Neutrophil (primary cell): ENCODE measurements around the gene CES3.

Experiments
- H3K27ac ChIP-seq: fragments of 200-600 bp; sonication (generic); 2 replicates; pipeline ENCODE4 v1.5.1; 2016; ENCODE audit warnings: mild to moderate bottlenecking, moderate library complexity
- H3K27me3 ChIP-seq: fragments of 200-600 bp; sonication (generic); 2 replicates; pipeline ENCODE4 v1.6.0; 2016; ENCODE audit warnings: mild to moderate bottlenecking
- H3K36me3 ChIP-seq: fragments of 200-600 bp; sonication (generic); 2 replicates; pipeline ENCODE4 v1.5.1; 2017
- H3K4me1 ChIP-seq, 2 experiments: fragments of 200-600 bp in 1 of 2; sonication (generic) in 1 of 2; 1 replicate in 1 of 2; 2 replicates in 1 of 2; pipeline versions ENCODE4 v1.5.1 to v1.6.1; 2013 to 2016; ENCODE audit warnings: low read depth in 1 of 2, low read length in 1 of 2, mild to moderate bottlenecking in 1 of 2, moderate library complexity in 1 of 2; ENCODE audit not compliant: control insufficient read depth in 1 of 2, insufficient read depth in 1 of 2
- H3K4me3 ChIP-seq, 2 experiments: fragments of 200-600 bp in 1 of 2; sonication (generic) in 1 of 2; 1 replicate in 1 of 2; 2 replicates in 1 of 2; pipeline ENCODE4 v1.5.1; 2013 to 2016; ENCODE audit warnings: low read depth in 1 of 2, low read length in 1 of 2, mild to moderate bottlenecking in 1 of 2, moderate library complexity in 1 of 2
- H3K9me3 ChIP-seq: fragments of 200-600 bp; sonication (generic); 2 replicates; pipeline ENCODE4 v1.5.1; 2016
- TF ChIP-seq, protein P1 (sequence below): fragments of 200-600 bp; sonication (generic); IDR thresholded peaks from 2 replicates; pipeline ENCODE4 v1.5.1; 2016; ENCODE audit warnings: antibody characterized with exemption

Gene CES3

DNA sequence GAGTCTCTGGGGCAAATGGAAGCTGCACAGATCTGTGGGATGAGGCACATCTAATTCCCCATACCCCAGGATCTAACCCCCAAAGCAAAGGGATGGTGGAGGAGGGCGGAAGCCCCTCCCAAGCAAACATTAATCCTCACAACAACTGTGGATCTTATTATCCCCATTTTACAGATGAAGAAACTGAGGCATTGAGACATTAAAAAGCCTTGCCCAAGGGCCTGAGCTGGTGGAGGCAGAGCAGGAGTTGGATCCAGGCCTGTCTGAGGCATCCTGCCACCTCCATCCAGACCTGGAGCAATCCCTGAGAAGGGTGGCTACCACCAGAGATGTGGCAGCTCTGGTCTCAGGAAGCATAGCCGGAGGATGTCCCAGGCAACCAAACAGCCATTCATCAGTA is 50.2 kb downstream of the CES3 start:
- Histone ChIP-seq H3K4me3 (no peak overlapping the region), H3K36me3 (no peaks in the 10 kb centered on the region)

DNA sequence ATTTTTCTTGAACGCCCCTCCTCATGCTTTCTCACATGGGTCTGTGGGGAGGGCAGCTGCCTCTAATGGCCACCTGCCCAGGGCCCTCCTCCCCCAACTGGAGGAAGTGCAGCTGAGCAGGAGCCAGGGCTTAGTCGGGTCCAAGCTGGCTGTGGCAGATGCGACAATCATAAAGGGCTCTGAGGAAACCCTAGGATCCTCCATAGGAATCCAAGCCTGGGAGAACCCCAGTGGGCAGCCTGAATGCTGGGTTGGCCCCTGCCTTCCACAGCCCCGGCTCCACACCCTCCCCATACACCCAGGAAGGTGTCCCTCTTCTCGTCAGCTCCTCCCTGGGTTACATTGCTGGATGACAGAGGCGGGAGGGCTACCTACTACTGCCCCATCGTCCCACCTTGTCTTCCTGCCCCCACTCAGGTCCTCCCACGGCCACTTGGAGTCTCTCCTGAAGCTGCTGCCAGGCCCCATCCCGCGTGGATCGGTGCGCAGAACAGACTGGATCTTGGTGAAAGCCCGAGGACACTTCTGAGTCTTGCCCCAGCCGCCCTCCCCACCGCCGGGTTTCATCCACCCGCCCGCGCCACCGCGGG is 52.3 kb downstream of the CES3 start:
- H3K4me3 ChIP-seq = peak overlapping the region in 1 of 2 experiments; percentile 43
- H3K27me3 ChIP-seq = peaks cover 61% of the 10 kb centered on the region
- peaks cover 10 to 11% of the 10 kb centered on the region in 2 experiments for H3K4me1 ChIP-seq
- H3K36me3 ChIP-seq = no peaks in the 10 kb centered on the region
- no peaks in the 10 kb centered on the region for H3K9me3 ChIP-seq
- TF ChIP-seq, protein P1, sequence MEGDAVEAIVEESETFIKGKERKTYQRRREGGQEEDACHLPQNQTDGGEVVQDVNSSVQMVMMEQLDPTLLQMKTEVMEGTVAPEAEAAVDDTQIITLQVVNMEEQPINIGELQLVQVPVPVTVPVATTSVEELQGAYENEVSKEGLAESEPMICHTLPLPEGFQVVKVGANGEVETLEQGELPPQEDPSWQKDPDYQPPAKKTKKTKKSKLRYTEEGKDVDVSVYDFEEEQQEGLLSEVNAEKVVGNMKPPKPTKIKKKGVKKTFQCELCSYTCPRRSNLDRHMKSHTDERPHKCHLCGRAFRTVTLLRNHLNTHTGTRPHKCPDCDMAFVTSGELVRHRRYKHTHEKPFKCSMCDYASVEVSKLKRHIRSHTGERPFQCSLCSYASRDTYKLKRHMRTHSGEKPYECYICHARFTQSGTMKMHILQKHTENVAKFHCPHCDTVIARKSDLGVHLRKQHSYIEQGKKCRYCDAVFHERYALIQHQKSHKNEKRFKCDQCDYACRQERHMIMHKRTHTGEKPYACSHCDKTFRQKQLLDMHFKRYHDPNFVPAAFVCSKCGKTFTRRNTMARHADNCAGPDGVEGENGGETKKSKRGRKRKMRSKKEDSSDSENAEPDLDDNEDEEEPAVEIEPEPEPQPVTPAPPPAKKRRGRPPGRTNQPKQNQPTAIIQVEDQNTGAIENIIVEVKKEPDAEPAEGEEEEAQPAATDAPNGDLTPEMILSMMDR = no peak
- H3K27ac ChIP-seq = no peak overlapping the region

More for the DNA sequence above, 50.2 kb downstream of the CES3 start:
- Histone ChIP-seq H3K4me1 (peaks cover 10 to 11% of the 10 kb centered on the region in 2 experiments), H3K9me3 (no peaks in the 10 kb centered on the region), H3K27ac (no peak overlapping the region), H3K27me3 (peaks cover 52% of the 10 kb centered on the region)
- TF ChIP-seq, protein P1 = no peak

DNA sequence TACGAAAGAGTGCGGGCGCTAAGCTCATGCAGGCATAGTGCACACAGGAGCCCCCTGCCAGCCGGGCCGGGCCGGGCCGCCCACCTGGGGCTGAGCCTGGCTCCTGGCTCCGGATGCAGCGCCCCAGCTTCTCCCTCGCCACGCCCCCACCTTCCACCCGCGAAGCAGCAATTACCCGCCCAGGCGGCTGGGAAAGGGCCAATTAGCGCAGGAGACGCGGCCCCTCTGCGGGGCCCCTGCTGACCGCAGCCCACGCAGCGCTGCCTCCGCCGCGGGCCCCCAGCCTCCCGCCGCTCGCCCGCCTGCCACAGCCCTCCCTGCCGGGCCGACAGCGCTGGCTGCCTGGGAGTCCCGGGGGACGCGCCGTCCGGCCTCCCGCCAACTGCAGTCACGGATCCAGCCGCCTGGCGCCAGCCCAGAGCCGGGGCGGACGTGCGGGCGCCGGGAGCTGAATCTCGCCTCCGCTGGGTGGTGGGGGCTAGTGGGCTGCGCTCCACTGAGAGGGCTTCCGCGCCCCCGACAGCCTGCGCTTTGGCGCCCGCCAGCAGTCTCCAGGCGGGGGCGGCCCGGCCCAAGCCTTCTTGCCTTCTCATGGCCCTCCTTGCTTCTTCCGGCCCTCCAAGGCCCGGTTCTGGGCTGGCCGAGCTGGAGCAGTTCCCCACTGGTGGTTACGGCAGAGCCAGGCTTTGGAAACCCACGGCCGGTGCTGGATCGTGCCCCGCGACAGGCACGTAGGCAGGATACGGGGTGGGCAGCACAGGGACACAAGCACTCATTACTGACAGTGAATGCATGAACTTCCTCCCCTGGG is 53.0 kb downstream of the CES3 start:
- Histone ChIP-seq H3K36me3 (no peaks in the 10 kb centered on the region), H3K27ac (no peak overlapping the region), H3K9me3 (no peaks in the 10 kb centered on the region), H3K27me3 (peaks cover 61% of the 10 kb centered on the region), H3K4me3 (peak overlapping the region; percentile 8 to 43), H3K4me1 (peaks cover 10 to 11% of the 10 kb centered on the region in 2 experiments)
- TF ChIP-seq, protein P1 = no peak

DNA sequence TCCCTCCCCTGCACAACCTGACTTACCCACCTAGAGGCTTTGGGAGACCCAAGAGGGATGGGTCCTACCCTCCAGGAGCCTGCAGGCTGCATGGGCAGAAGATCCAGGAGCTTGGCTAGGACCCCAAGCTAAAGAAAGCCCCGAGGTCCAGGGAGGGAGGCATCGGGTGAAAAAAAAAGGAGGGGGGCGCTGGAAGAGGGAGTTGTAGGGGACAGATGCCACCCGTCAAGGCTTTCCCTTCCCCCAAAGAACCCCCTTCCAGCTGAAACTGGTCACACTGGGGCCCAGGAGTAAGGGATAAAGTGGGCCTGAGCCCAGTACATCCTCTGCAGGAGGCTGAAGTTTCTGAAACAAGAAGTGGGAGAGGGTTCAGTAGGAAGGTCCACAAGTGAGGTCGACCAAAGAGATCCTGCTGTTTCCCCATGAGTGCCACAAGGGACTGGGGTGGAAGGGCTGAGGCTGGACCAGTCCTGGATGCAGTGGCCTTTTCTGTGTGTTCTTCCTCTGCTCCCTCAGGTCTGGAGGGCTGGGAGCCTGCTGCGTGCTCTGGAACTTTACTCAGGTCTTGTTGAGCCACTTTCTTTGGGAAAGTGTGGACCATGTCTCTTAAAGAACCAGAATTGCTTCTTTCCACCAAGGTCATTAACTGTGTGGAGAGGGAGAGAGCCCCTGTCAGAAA is 53.7 kb downstream of the CES3 start:
- H3K4me1 ChIP-seq = peaks cover 10 to 11% of the 10 kb centered on the region in 2 experiments
- TF ChIP-seq, protein P1 = no peak
- peaks cover 61% of the 10 kb centered on the region for H3K27me3 ChIP-seq
- no peak overlapping the region for H3K27ac ChIP-seq
- H3K4me3 ChIP-seq = peak overlapping the region in 1 of 2 experiments; percentile 8
- H3K36me3 ChIP-seq = no peaks in the 10 kb centered on the region
- H3K9me3 ChIP-seq = no peaks in the 10 kb centered on the region

DNA sequence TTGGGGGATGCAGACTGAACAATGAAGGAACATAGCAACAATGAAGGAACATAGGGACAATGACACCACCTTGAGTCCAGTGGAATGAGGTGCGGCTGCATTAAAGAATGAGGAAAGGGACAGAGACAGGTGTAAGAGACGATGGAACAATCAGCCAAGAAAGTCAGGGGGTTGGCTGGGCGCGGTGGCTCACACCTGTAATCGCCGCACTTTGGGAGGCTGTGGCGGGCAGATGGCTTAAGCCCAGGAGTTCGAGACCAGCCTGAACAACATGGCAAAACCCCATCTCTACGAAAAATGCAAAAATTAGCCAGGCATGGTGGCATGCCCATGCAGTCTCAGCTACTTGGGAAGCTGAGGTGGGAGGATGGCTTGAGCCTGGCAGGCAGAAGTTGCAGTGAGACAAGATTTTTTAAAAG is 54.3 kb downstream of the CES3 start:
- H3K4me3 ChIP-seq = no peak overlapping the region
- H3K36me3 ChIP-seq = no peaks in the 10 kb centered on the region
- peaks cover 10 to 11% of the 10 kb centered on the region in 2 experiments for H3K4me1 ChIP-seq
- no peaks in the 10 kb centered on the region for H3K9me3 ChIP-seq
- no peak overlapping the region for H3K27ac ChIP-seq
- peaks cover 61% of the 10 kb centered on the region for H3K27me3 ChIP-seq
- TF ChIP-seq, protein P1 = no peak
